GM10266 (cell line): ENCODE results near the gene MYCN.
"Not testable (repeated sequence)": the region's sequence is repeated elsewhere in the genome, so short reads cannot be mapped to it uniquely, and the experiment has no call there.

Source experiments
- DNase-seq: peaks from one replicate; pipeline ENCODE4 v3.0.0; 2012; ENCODE audit errors: extremely low spot score
- TF ChIP-seq, protein P1 (sequence below): IDR thresholded peaks from 2 replicates; pipeline ENCODE4 v1.5.1; 2012; ENCODE audit warnings: mild to moderate bottlenecking, low read depth; ENCODE audit not compliant: control insufficient read depth, insufficient read depth; ENCODE audit errors: missing control alignments

Gene MYCN

DNA sequence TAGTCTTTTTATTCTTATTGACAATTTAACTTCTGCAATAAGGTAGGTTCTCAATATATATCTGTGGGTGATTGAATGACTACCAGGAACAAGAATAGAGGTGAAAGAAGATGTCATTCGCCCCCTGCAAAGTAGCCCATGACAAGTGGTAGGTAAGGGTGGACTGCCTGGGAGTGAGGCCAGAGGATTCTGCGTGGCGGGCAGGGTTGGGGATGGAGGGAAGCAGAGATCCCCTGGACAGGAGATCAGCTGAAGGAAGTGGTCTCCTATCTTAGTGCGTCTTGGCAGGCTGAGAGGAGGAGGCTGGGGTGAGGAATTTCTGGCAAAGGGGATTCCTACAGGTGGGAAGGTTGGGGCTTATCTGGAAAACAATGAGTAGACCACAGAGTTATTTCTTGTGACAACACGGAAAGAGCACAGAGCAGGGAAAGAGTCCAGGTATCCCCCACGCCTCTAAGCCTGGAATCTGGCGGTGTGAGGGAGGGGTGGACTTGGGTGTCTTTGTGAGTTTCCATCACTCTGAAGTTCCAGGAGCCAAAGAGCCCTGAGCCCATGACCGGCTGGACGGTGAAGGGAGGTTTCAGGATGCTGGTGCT lies 21.5 kb upstream of the MYCN start:
- no peak for DNase-seq
- TF ChIP-seq, protein P1, sequence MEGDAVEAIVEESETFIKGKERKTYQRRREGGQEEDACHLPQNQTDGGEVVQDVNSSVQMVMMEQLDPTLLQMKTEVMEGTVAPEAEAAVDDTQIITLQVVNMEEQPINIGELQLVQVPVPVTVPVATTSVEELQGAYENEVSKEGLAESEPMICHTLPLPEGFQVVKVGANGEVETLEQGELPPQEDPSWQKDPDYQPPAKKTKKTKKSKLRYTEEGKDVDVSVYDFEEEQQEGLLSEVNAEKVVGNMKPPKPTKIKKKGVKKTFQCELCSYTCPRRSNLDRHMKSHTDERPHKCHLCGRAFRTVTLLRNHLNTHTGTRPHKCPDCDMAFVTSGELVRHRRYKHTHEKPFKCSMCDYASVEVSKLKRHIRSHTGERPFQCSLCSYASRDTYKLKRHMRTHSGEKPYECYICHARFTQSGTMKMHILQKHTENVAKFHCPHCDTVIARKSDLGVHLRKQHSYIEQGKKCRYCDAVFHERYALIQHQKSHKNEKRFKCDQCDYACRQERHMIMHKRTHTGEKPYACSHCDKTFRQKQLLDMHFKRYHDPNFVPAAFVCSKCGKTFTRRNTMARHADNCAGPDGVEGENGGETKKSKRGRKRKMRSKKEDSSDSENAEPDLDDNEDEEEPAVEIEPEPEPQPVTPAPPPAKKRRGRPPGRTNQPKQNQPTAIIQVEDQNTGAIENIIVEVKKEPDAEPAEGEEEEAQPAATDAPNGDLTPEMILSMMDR: no peak

- TF ChIP-seq, protein P1: no peak
- DNase-seq: no peak
These were observed 20.5 kb upstream of the MYCN start for GRCh38 chr2:15919716-15920434.

- no peak for DNase-seq
These were observed 19.7 kb upstream of the MYCN start for GRCh38 chr2:15920696-15921095.

DNA sequence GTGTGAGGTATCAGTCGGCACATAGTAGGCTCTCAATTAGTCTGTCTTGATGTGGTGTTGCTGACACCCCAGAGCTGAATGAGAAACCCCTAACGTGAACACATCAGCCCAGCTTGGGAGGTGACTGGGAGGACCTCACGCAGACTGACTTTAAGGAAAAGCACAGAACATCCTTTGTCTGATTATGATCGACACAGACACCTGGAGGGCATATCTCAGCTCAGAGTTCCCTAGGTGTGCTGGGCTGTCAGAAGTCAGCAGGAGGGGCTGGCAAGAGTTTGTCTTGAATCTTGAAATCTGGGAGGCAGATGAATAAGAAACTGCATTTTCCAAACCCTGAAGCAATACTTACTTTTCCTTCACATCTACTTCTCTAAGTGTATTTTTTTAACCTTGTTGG lies 16.8 kb upstream of the MYCN start:
- no peak for DNase-seq
- TF ChIP-seq, protein P1: no peak

More at GRCh38 chr2:15920696-15921095, 19.7 kb upstream of the MYCN start:
- TF ChIP-seq, protein P1: no peak

- TF ChIP-seq, protein P1: no peak
- DNase-seq: no peak
These were observed 14.5 kb upstream of the MYCN start for GRCh38 chr2:15925819-15926218.

GRCh38 chr2:15926252-15926651 lies 14.1 kb upstream of the MYCN start:
- no peak for DNase-seq
- TF ChIP-seq, protein P1: no peak

DNA sequence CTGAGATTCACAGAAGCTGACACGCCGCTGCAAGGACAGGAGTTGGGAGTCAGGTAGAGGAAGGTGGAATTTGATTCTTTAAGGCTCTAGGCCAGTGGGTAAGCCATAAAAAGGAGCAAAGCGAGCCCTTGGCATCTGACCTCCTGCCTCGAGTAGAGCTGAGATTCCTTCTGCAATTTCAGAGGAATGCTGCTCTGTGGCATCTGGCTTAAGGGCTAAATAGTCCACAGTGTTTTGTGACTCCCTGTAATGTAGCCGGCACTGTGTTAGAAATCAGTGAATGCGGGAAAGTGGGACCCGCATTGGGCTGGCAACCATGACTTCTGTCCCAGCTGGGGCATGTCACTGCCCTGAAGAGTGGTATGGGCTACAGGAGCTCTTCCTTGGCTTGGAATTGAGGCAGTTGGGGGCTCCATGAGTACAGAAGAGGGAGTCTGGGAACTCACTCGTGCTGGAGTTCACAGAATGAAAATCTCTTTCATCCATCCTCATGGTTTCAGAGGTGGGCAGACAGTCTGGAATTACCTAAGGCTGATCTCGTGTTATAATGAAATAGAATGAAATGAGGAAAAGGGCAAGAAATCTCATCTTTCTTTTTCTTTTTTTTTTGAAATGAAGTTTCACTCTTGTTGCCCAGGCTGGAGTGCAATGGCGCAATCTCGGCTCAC lies 12.7 kb upstream of the MYCN start:
- DNase-seq: no peak
- TF ChIP-seq, protein P1: no peak

DNA sequence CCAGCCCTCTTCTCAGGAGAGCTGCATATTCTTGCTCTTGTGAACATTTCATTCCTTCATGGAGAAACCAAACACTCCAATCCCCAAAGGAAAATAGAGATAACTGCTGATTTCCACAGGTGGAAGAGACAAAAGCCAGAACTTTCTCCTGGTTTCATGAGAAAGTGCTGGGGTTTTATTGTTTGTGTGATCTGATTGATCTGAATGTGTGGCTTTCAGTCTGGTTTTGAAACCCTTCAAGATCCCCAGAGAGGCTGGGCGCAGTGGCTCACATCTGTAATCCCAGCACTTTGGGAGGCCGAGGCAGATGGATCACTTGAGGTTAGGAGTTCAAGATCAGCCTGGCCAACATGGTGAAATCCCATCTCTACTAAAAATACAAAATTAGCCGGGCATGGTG lies 11.3 kb upstream of the MYCN start:
- not testable (repeated sequence) for DNase-seq
